Activated naive CD4-positive, alpha-beta T cell treated with Interleukin-2 at 50 U/mL for 16 hours (primary cell): ENCODE measurements around the gene VPS33A.
"Not testable (repeated sequence)": the region's sequence is repeated elsewhere in the genome, so short reads cannot be mapped to it uniquely, and the experiment has no call there.

Experiments used
- DNase-seq: peaks from one replicate; pipeline ENCODE4 v3.0.0-alpha.2; 2020

VPS33A gene

GRCh38 chr12:122266230-122266901 is at the start of gene VPS33A:
Gene VPS33A, minus strand, starts transcription at chr12:122266494. Its CDS starts 86 bp downstream, at chr12:122266408.
- peak; percentile 94 for DNase-seq

GRCh38 chr12:122312926-122313325 is 46.6 kb upstream of the VPS33A start:
- no peak for DNase-seq

- DNase-seq = no peak
These were observed 45.4 kb upstream of the VPS33A start for GRCh38 chr12:122311696-122312095.

GRCh38 chr12:122310626-122311333 is 44.5 kb upstream of the VPS33A start:
- DNase-seq = no peak

- no peak for DNase-seq
These were observed 43.3 kb upstream of the VPS33A start for GRCh38 chr12:122309564-122310121.

- no peak for DNase-seq
These were observed 42.5 kb upstream of the VPS33A start for GRCh38 chr12:122308811-122309210.

GRCh38 chr12:122306407-122306806 is 40.1 kb upstream of the VPS33A start:
- DNase-seq = no peak

- DNase-seq = no peak
These were observed 38.6 kb upstream of the VPS33A start for GRCh38 chr12:122304924-122305323.

- no peak for DNase-seq
These were observed 36.8 kb upstream of the VPS33A start for GRCh38 chr12:122303068-122303467.

- DNase-seq = no peak
These were observed 31.9 kb upstream of the VPS33A start for GRCh38 chr12:122298071-122298748.

GRCh38 chr12:122297494-122297893 is 31.2 kb upstream of the VPS33A start:
- DNase-seq = no peak

- no peak for DNase-seq
These were observed 29.6 kb upstream of the VPS33A start for GRCh38 chr12:122295877-122296276.

- no peak for DNase-seq
These were observed 26.8 kb upstream of the VPS33A start for GRCh38 chr12:122293081-122293480.

GRCh38 chr12:122291431-122291830 is 25.1 kb upstream of the VPS33A start:
- DNase-seq = no peak

- DNase-seq = no peak
These were observed 17.4 kb upstream of the VPS33A start for GRCh38 chr12:122283680-122284079.

GRCh38 chr12:122282061-122282460 is 15.8 kb upstream of the VPS33A start:
- no peak for DNase-seq

- no peak for DNase-seq
These were observed 9.9 kb upstream of the VPS33A start for GRCh38 chr12:122276242-122276641.

- no peak for DNase-seq
These were observed 9.2 kb upstream of the VPS33A start for GRCh38 chr12:122275459-122275858.

- DNase-seq = peak; percentile 56
These were observed 436 bp downstream of the VPS33A start for GRCh38 chr12:122265886-122266229.

GRCh38 chr12:122265476-122265875 is 818 bp downstream of the VPS33A start:
- no peak for DNase-seq

- not testable (repeated sequence) for DNase-seq
These were observed 5.6 kb downstream of the VPS33A start for GRCh38 chr12:122260735-122261134.

- DNase-seq = not testable (repeated sequence)
These were observed 7.4 kb downstream of the VPS33A start for GRCh38 chr12:122258939-122259338.

- DNase-seq = not testable (repeated sequence)
These were observed 7.8 kb downstream of the VPS33A start for GRCh38 chr12:122258462-122258861.

GRCh38 chr12:122250536-122250935 is 15.8 kb downstream of the VPS33A start:
- no peak for DNase-seq
